H1 (cell line): Measurements from ENCODE around the gene WDR59. TPM values are rescaled to one million over a fixed set of nuclear protein-coding genes. Genes with fewer than 3 reads are reported as not detected.

Experiments used
- CTCF ChIA-PET: fragments of 300-600 bp; sonication (Branson Sonifier 250); formaldehyde crosslinking; loops from one replicate; lab custom pipeline; 2021; ENCODE audit not compliant: partially characterized antibody; lab: Charles Lee
- POLR2A ChIA-PET: fragments of 300-600 bp; sonication (Branson Sonifier 250); formaldehyde crosslinking; loops from one replicate; lab custom pipeline; 2021; ENCODE audit warnings: inconsistent platforms; ENCODE audit not compliant: partially characterized antibody; lab: Charles Lee
- DNase-seq, 2 experiments: peaks; one replicate each; pipeline versions ENCODE4 v3.0.0 to v3.0.0-alpha.2; 2010 to 2022; ENCODE audit warnings: low spot score in 2 of 2, low read depth in 1 of 2, mixed read lengths in 1 of 2
- FAIRE-seq: peaks from 2 replicates; lab custom pipeline; 2011; peaks lifted over from hg19 to GRCh38; lab: Jason Lieb, UNC
- H2AFZ ChIP-seq: 2 replicates; pipeline ENCODE4 v1.8.1; 2012; ENCODE audit warnings: low read length, inconsistent platforms
- H2AK5ac ChIP-seq: 2 replicates; pipeline ENCODE4 v1.6.1; 2013; ENCODE audit warnings: low read depth, low read length
- H2BK120ac ChIP-seq: replicated peaks from 2 replicates; pipeline ENCODE3; 2013; ENCODE audit warnings: low read depth, low read length, inconsistent platforms
- H2BK12ac ChIP-seq: 2 replicates; pipeline ENCODE4 v1.6.1; 2013; ENCODE audit warnings: low read depth, low read length
- H2BK15ac ChIP-seq: 2 replicates; pipeline ENCODE4 v1.6.1; 2013; ENCODE audit warnings: low read length
- H2BK20ac ChIP-seq: 2 replicates; pipeline ENCODE4 v1.6.1; 2013; ENCODE audit warnings: low read length
- H2BK5ac ChIP-seq: 2 replicates; pipeline ENCODE4 v1.6.1; 2013; ENCODE audit warnings: low read depth, low read length
- H3K14ac ChIP-seq: 2 replicates; pipeline ENCODE4 v1.6.1; 2013; ENCODE audit warnings: inconsistent platforms; ENCODE audit not compliant: insufficient read length
- H3K18ac ChIP-seq: 2 replicates; pipeline ENCODE4 v1.6.1; 2013; ENCODE audit warnings: low read length; ENCODE audit errors: extremely low read depth
- H3K23ac ChIP-seq: 2 replicates; pipeline ENCODE4 v1.6.1; 2013; ENCODE audit warnings: inconsistent platforms; ENCODE audit not compliant: insufficient read length
- H3K23me2 ChIP-seq: 2 replicates; pipeline ENCODE4 v1.6.1; 2013; ENCODE audit warnings: low read depth, low read length
- H3K27ac ChIP-seq: 2 replicates; pipeline ENCODE4 v1.6.1; 2011; ENCODE audit warnings: low read depth, low read length, inconsistent platforms
- H3K27me3 ChIP-seq, 4 experiments: replicated peaks in 1 of 4; 1 replicate in 1 of 4; 2 replicates in 3 of 4; pipeline versions ENCODE4 v1.6.1 to v1.8.1; 2011 to 2013; ENCODE audit warnings: low read length in 3 of 4, mild to moderate bottlenecking in 3 of 4, inconsistent platforms in 2 of 4, mixed read lengths in 2 of 4, moderate library complexity in 1 of 4; ENCODE audit not compliant: control insufficient read depth in 3 of 4, insufficient read depth in 3 of 4; ENCODE audit errors: extremely low read depth in 1 of 4
- H3K36me3 ChIP-seq, 4 experiments: 2 replicates each; pipeline versions ENCODE4 v1.6.1 to v1.8.1; 2011 to 2013; ENCODE audit warnings: mild to moderate bottlenecking in 4 of 4, low read length in 3 of 4, moderate library complexity in 2 of 4, control low read depth in 1 of 4, inconsistent platforms in 1 of 4; ENCODE audit not compliant: insufficient read depth in 4 of 4, control insufficient read depth in 2 of 4
- H3K4ac ChIP-seq: replicated peaks from 2 replicates; pipeline ENCODE3; 2013; ENCODE audit warnings: low read length, low read depth, mixed read lengths, inconsistent platforms; ENCODE audit not compliant: insufficient read length
- H3K4me1 ChIP-seq, 4 experiments: replicated peaks in 1 of 4; 1 replicate in 1 of 4; 2 replicates in 3 of 4; pipeline versions ENCODE4 v1.6.1 to v1.8.1; 2011 to 2013; ENCODE audit warnings: low read length in 3 of 4, inconsistent platforms in 2 of 4, mixed read lengths in 1 of 4; ENCODE audit not compliant: insufficient read depth in 4 of 4, control insufficient read depth in 3 of 4
- H3K4me2 ChIP-seq, 2 experiments: 2 replicates each; pipeline versions ENCODE4 v1.6.1 to v1.8.1; 2011 to 2013; ENCODE audit warnings: low read depth in 2 of 2, low read length in 2 of 2, control low read depth in 1 of 2, inconsistent platforms in 1 of 2, mild to moderate bottlenecking in 1 of 2; ENCODE audit not compliant: insufficient read depth in 1 of 2
- H3K4me3 ChIP-seq, 4 experiments: fragments of 200-600, 300-600 bp in 1 of 4; sonication (generic), shearing (Covaris generic), sonication (Bioruptor Twin) in 1 of 4; 2 replicates each; pipeline versions ENCODE4 v1.5.1 to v1.8.1; 2011 to 2016; ENCODE audit warnings: low read length in 4 of 4, low read depth in 3 of 4, control low read depth in 2 of 4, inconsistent platforms in 2 of 4, mild to moderate bottlenecking in 2 of 4, mixed read lengths in 1 of 4, moderate library complexity in 1 of 4; ENCODE audit not compliant: insufficient read depth in 2 of 4; ENCODE audit errors: extremely low read depth in 1 of 4
- H3K56ac ChIP-seq: replicated peaks from 2 replicates; pipeline ENCODE3; 2013; ENCODE audit warnings: low read depth, mild to moderate bottlenecking, mixed read lengths, low read length, inconsistent platforms; ENCODE audit not compliant: insufficient read length
- H3K79me1 ChIP-seq: 2 replicates; pipeline ENCODE4 v1.6.1; 2013; ENCODE audit warnings: low read depth, low read length, control low read depth
- H3K79me2 ChIP-seq, 2 experiments: 2 replicates each; pipeline versions ENCODE4 v1.6.1 to v1.8.1; 2012 to 2013; ENCODE audit warnings: low read length in 2 of 2, mild to moderate bottlenecking in 2 of 2, inconsistent platforms in 1 of 2; ENCODE audit not compliant: insufficient read depth in 2 of 2, control insufficient read depth in 1 of 2
- H3K9ac ChIP-seq, 4 experiments: replicated peaks in 1 of 4; 1 replicate in 1 of 4; 2 replicates in 3 of 4; pipeline versions ENCODE4 v1.6.1 to v1.8.1; 2011 to 2013; ENCODE audit warnings: low read depth in 3 of 4, low read length in 3 of 4, control low read depth in 2 of 4, mild to moderate bottlenecking in 2 of 4, moderate library complexity in 2 of 4, inconsistent platforms in 1 of 4; ENCODE audit errors: extremely low read depth in 1 of 4
- H3K9me3 ChIP-seq, 2 experiments: 2 replicates each; pipeline versions ENCODE4 v1.6.1 to v1.8.1; 2012 to 2013; ENCODE audit warnings: mild to moderate bottlenecking in 2 of 2, moderate library complexity in 2 of 2, control low read depth in 1 of 2, inconsistent platforms in 1 of 2, low read depth in 1 of 2, low read length in 1 of 2, mixed read lengths in 1 of 2; ENCODE audit not compliant: insufficient read depth in 2 of 2
- H4K20me1 ChIP-seq, 2 experiments: replicated peaks in 1 of 2; 2 replicates each; pipeline versions ENCODE3 to v1.8.1; 2011 to 2013; ENCODE audit warnings: inconsistent platforms in 2 of 2, low read length in 2 of 2, mild to moderate bottlenecking in 1 of 2; ENCODE audit not compliant: insufficient read depth in 2 of 2, control insufficient read depth in 1 of 2
- H4K5ac ChIP-seq: 2 replicates; pipeline ENCODE4 v1.6.1; 2013; ENCODE audit warnings: low read length, low read depth, mixed read lengths, inconsistent platforms; ENCODE audit not compliant: insufficient read length
- H4K8ac ChIP-seq: 2 replicates; pipeline ENCODE4 v1.8.0; 2013; ENCODE audit warnings: mild to moderate bottlenecking, moderate library complexity, low read length, inconsistent platforms; ENCODE audit not compliant: insufficient read depth; ENCODE audit errors: extremely low read depth
- H4K91ac ChIP-seq: replicated peaks from 2 replicates; pipeline ENCODE3; 2013; ENCODE audit warnings: low read length, mixed read lengths, inconsistent platforms; ENCODE audit not compliant: insufficient read length
- CBX5 ChIP-seq: fragments of 300-800, 300-1000 bp; sonication (generic); IDR thresholded peaks from 2 replicates; pipeline ENCODE4 v1.7.1; 2016; ENCODE audit warnings: antibody characterized with exemption, low read length, low read depth
- EGR1 ChIP-seq: IDR thresholded peaks from 2 replicates; pipeline ENCODE4 v1.6.1; 2011; ENCODE audit warnings: low read depth, low read length, borderline replicate concordance
- EZH2 ChIP-seq: fragments of 200-600 bp; sonication (generic); IDR thresholded peaks from 2 replicates; pipeline ENCODE4 v1.7.1; 2012; ENCODE audit warnings: low read depth, mild to moderate bottlenecking, moderate library complexity, low read length, inconsistent platforms; ENCODE audit not compliant: severe bottlenecking
- HDAC6 ChIP-seq: IDR thresholded peaks from one replicate; pipeline ENCODE4 v1.7.1; 2012; ENCODE audit warnings: low read depth, mild to moderate bottlenecking, inconsistent platforms, low read length, moderate library complexity
- KDM1A ChIP-seq: fragments of 200-600, 300-600 bp; sonication (generic); IDR thresholded peaks from 2 replicates; pipeline ENCODE4 v1.7.1; 2016; ENCODE audit warnings: mild to moderate bottlenecking, low read length, borderline replicate concordance
- PHF8 ChIP-seq: fragments of 200-600 bp; sonication (generic); conservative IDR thresholded peaks from 2 replicates; pipeline ENCODE4 v1.7.1; 2012; ENCODE audit warnings: low read depth, mild to moderate bottlenecking, inconsistent platforms, low read length, moderate library complexity
- POLR2A ChIP-seq, 2 experiments: IDR thresholded peaks; 1 replicate in 1 of 2; 2 replicates in 1 of 2; pipeline ENCODE4 v1.6.1; 2011; ENCODE audit warnings: low read depth in 2 of 2, low read length in 2 of 2, mild to moderate bottlenecking in 2 of 2; ENCODE audit errors: control extremely low read depth in 1 of 2
- RFX5 ChIP-seq: IDR thresholded peaks from 2 replicates; pipeline ENCODE4 v1.6.1; 2011; ENCODE audit warnings: low read depth, low read length, improper control_type of control experiment, borderline replicate concordance
- SIRT6 ChIP-seq: IDR thresholded peaks from one replicate; pipeline ENCODE4 v1.7.1; 2012; ENCODE audit warnings: low read length, inconsistent platforms
- SUZ12 ChIP-seq: fragments of 200-600 bp; sonication (generic); IDR thresholded peaks from 2 replicates; pipeline ENCODE4 v1.6.1; 2012; ENCODE audit warnings: mild to moderate bottlenecking, inconsistent platforms, low read length, moderate library complexity, mixed read lengths
- TBP ChIP-seq: IDR thresholded peaks from 2 replicates; pipeline ENCODE4 v1.6.1; 2011; ENCODE audit warnings: low read depth, low read length, improper control_type of control experiment
- WGBS, 2 experiments: shearing (Covaris generic) in 1 of 2; methylation state at CpG; one replicate each; pipeline versions ENCODE4 v1.1.6 to v1.1.7; 2013 to 2015; ENCODE audit warnings: low lambda C conversion rate in 2 of 2, mixed read lengths in 2 of 2, inconsistent platforms in 1 of 2, low coverage in 1 of 2, missing lambda C conversion rate in 1 of 2; ENCODE audit not compliant: insufficient replicate concordance in 2 of 2, insufficient coverage in 1 of 2, insufficient read length in 1 of 2; ENCODE audit errors: extremely low coverage in 1 of 2, missing lambda C conversion rate in 1 of 2; 5-methylcytosine and 5-hydroxymethylcytosine counted together
- polyA plus RNA-seq, 7 experiments: library from polyadenylated mRNA; depleted of rRNA in 3 of 7; stranded (reverse) in 5 of 7; unstranded in 2 of 7; fragments of >200 nt in 5 of 7; fragments of 200-250 nt in 2 of 7; gene quantifications; 1 replicate in 5 of 7; 2 replicates in 1 of 7; 4 replicates in 1 of 7; pipeline versions ENCODE4 v1.2.1 to v1.2.3, GENCODE V29; 2011 to 2013; ENCODE audit warnings: missing spikeins in 2 of 7, mixed read lengths in 2 of 7
- total RNA-seq: library from RNA; stranded (reverse); fragmentation: NEBNext Ultra II Directional; extraction: Animal tissue kit (Norgen Biotek cat#: 25700); gene quantifications from 2 replicates; pipeline ENCODE4 v1.2.1, GENCODE V29; 2021
- TF ChIP-seq, protein P1 (sequence below), 3 experiments: IDR thresholded peaks; 1 replicate in 2 of 3; 2 replicates in 1 of 3; pipeline versions ENCODE4 v1.5.1 to v1.6.1; 2011; ENCODE audit warnings: low read length in 3 of 3, mild to moderate bottlenecking in 3 of 3, inconsistent platforms in 2 of 3, low read depth in 1 of 3, moderate library complexity in 1 of 3; ENCODE audit not compliant: insufficient read depth in 1 of 3; ENCODE audit errors: control extremely low read depth in 1 of 3

WDR59 gene
- total and polyA plus RNA-seq, 2 of the 8 experiments (the other 6 are each of a cell fraction or from before 2014, with no cell fraction given), result 84.2 to 124 TPM

DNA sequence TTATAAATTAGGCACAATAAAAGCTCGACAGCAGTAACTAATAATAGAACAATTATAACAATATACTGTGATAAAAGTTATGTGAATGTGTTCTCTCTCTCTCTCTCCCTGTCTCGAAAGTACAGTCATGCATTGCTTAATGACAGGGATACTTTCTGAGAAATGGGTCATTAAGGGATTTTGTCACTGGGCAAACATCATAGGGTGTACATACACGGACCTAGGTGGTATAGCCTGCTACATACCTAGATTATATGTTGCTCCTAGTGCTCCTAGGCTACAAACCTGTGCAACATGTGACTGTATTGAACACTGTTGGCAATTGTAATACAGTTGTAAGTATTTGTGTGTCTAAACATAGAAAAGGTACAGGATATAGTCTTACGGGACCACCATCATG is 20.8 kb upstream of the WDR59 start:
- no peak overlapping the region for H3K27ac ChIP-seq
- no peaks in the 10 kb centered on the region for H3K36me3 ChIP-seq
- no peak overlapping the region for H4K91ac ChIP-seq
- no peaks in the 10 kb centered on the region for H3K9me3 ChIP-seq
- no peak overlapping the region for H3K4ac ChIP-seq
- POLR2A ChIA-PET, result interaction anchor here (1.3 to 1.7 kb wide), 2 partner anchors 13 to 106 kb away, joined by 3 to 5 read pairs; no protein-coding TSS in a partner anchor
- peaks cover 13% of the 10 kb centered on the region for H3K79me1 ChIP-seq
- H2BK15ac ChIP-seq, result no peak overlapping the region
- no peaks in the 10 kb centered on the region; the same call in 1 of the 2 replicates for H3K23me2 ChIP-seq
- no peak overlapping the region for H3K14ac ChIP-seq
- H3K4me3 ChIP-seq, result no peak overlapping the region
- H3K4me1 ChIP-seq, result peaks cover 2 to 11% (median 5%) of the 10 kb centered on the region in 4 experiments; a peak in 5 of 7 replicates
- H4K8ac ChIP-seq, result no peak overlapping the region
- TF ChIP-seq, protein P1, sequence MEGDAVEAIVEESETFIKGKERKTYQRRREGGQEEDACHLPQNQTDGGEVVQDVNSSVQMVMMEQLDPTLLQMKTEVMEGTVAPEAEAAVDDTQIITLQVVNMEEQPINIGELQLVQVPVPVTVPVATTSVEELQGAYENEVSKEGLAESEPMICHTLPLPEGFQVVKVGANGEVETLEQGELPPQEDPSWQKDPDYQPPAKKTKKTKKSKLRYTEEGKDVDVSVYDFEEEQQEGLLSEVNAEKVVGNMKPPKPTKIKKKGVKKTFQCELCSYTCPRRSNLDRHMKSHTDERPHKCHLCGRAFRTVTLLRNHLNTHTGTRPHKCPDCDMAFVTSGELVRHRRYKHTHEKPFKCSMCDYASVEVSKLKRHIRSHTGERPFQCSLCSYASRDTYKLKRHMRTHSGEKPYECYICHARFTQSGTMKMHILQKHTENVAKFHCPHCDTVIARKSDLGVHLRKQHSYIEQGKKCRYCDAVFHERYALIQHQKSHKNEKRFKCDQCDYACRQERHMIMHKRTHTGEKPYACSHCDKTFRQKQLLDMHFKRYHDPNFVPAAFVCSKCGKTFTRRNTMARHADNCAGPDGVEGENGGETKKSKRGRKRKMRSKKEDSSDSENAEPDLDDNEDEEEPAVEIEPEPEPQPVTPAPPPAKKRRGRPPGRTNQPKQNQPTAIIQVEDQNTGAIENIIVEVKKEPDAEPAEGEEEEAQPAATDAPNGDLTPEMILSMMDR (IDR thresholded peaks at IDR 0.05; ENCODE audit: control extremely low read depth in 1 of 3, insufficient read depth in 1 of 3, low read depth in 1 of 3, low read length in 3 of 3), result no peak
- TF ChIP-seq POLR2A (IDR thresholded peaks at IDR 0.05; ENCODE audit: control extremely low read depth in 1 of 2, low read depth in 2 of 2, low read length in 2 of 2) (no peak), RFX5 (no peak), PHF8 (no peak), EZH2 (no peak), TBP (no peak), CBX5 (no peak), EGR1 (no peak), SIRT6 (no peak), KDM1A (no peak), SUZ12 (no peak), HDAC6 (no peak)
- H3K79me2 ChIP-seq, result peaks cover 36 to 100% of the 10 kb centered on the region in 2 experiments
- no peak overlapping the region for H2BK120ac ChIP-seq
- no peak overlapping the region for H4K5ac ChIP-seq
- H3K18ac ChIP-seq, result no peak overlapping the region
- no peak overlapping the region for H3K9ac ChIP-seq
- H2BK5ac ChIP-seq, result no peak overlapping the region
- FAIRE-seq, result no peak
- H3K56ac ChIP-seq, result no peak overlapping the region
- H4K20me1 ChIP-seq, result peaks cover 10 to 26% of the 10 kb centered on the region in 2 experiments
- H2BK20ac ChIP-seq, result no peak overlapping the region
- no peak overlapping the region for H2AK5ac ChIP-seq
- 93% methylated on average over 4 of the region's 4 CpGs; no CpG with 5 or more reads in 1 of the 2 experiments for WGBS, 2 experiments
- no peak overlapping the region for H3K4me2 ChIP-seq
- no peak for DNase-seq
- H2AFZ ChIP-seq, result no peak overlapping the region
- H3K23ac ChIP-seq, result no peak overlapping the region
- H3K27me3 ChIP-seq, result no peaks in the 10 kb centered on the region
- H2BK12ac ChIP-seq, result no peak overlapping the region
- CTCF ChIA-PET, result interaction anchor here (1.1 to 6.0 kb wide), 7 partner anchors 14 to 117 kb away, joined by 3 to 44 read pairs (median 5); no protein-coding TSS in a partner anchor
